HepG2 (cell line): ENCODE measurements around the gene FAM228B.

Experiments used
- JUNB ChIP-seq: sonication (generic); formaldehyde crosslinking; IDR thresholded peaks from 2 replicates; pipeline ENCODE4 v1.8.0; 2022; ENCODE audit warnings: missing genetic modification reagents, mild to moderate bottlenecking, borderline replicate concordance
- KDM4B ChIP-seq: sonication (generic); formaldehyde crosslinking; IDR thresholded peaks from 2 replicates; pipeline ENCODE4 v1.4.0; 2020; ENCODE audit warnings: missing genetic modification reagents
- POGZ ChIP-seq: sonication (generic); formaldehyde crosslinking; IDR thresholded peaks from 2 replicates; pipeline ENCODE4 v1.4.0; 2020; ENCODE audit warnings: mild to moderate bottlenecking, missing genetic modification reagents
- SNRNP70 ChIP-seq: fragments of 200-400 bp; formaldehyde crosslinking; IDR thresholded peaks from 2 replicates; pipeline ENCODE4 v1.6.1; 2017; ENCODE audit warnings: mild to moderate bottlenecking, low read depth, low read length, moderate library complexity
- ZBTB21 ChIP-seq: sonication (generic); formaldehyde crosslinking; IDR thresholded peaks from 2 replicates; pipeline ENCODE4 v1.4.0; 2020; ENCODE audit warnings: missing genetic modification reagents
- ZNF20 ChIP-seq: sonication (generic); formaldehyde crosslinking; IDR thresholded peaks from 2 replicates; pipeline ENCODE4 v1.4.0; 2020; ENCODE audit warnings: mild to moderate bottlenecking, moderate library complexity, missing genetic modification reagents
- ZSCAN30 ChIP-seq: sonication (generic); formaldehyde crosslinking; IDR thresholded peaks from 2 replicates; pipeline ENCODE4 v1.5.0; 2020; ENCODE audit warnings: mild to moderate bottlenecking, missing genetic modification reagents

DNA sequence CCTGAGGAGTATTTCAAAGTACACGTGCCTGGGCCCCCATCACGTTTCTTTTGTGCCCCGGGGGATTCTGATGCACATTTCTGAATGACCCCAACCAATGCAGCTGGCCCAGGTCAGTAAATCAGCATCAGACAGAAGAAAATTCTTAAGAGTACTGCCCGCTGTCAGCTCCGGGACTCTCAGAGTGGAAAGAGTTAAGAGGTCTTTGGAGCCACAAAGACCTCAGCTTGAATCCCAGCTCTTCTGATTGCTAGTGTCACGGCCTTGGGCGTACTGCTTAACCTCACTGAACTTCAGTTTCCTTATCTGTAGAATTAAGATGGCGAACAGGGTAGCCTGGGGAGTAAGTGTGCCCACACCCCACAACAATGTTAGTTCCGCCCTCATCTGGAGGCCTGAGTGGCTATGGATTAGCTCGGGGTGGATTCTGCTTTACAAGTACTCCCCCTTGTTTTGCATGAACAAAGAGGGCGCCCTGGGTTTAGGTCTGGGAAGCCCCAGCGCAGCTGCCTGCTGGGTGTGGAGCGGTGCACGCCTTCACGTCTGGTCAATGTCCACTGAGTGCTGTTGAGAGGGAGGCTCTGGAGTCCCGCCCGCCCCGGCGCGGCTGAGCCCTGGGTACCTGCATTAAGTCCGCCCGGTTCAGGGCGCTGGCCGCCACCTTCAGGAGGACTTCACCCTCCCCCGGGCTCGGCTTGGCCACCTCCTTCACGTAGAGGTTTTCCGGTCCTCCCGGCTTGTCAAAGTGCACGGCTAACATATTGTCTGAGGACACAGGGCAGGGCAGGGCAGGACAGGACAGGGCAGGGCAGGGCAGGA, 39.5 kb upstream of the FAM228B start:
- TF ChIP-seq JUNB (CRISPR knock-in tag) (no peak), SNRNP70 (no peak), KDM4B (CRISPR knock-in tag) (no peak; the same call in 1 of the 2 replicates), ZSCAN30 (CRISPR knock-in tag) (0 out of 2 replicates have a peak, but pooled peaks have one; percentile 58), ZNF20 (CRISPR knock-in tag) (no peak), ZBTB21 (peak; percentile 56; the same call in 1 of the 2 replicates), POGZ (no peak; the same call in 1 of the 2 replicates)
